Measurements from ENCODE around the gene STRBP. TPM values are rescaled to one million over a fixed set of nuclear protein-coding genes. Genes with fewer than 3 reads are reported as not detected.

STRBP gene
- total and polyA plus RNA-seq, 4 experiments from 2014 or later = 17.5 to 23.8 (median 21.3) TPM

DNA sequence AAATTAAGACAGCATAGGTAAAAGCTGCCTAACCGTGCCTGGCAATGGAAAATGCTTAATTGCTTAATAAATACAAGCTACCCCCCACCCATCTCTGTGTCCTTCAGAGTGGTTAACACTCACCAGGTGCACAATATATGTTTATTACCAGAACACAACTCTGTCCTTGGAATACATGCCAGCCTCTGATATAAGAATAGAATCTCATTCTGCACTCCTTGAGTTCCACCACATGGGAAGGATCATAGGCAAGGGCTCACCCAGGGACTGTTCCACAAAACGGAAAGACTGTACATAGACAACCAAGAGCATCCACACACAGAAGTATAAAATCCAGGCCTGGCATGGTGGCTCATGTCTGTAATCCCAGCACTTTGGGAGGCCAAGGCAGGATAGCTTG is 91.4 kb downstream of the STRBP start:
- Mint-ChIP-seq H3K4me3 (no peak overlapping the region), H3K36me3 (peaks cover 30 to 39% of the 10 kb centered on the region in 2 donors), H3K27me3 (no peaks in the 10 kb centered on the region), H3K9me3 (no peaks in the 10 kb centered on the region), H3K4me1 (peaks cover 0 to 6% (median 2%) of the 10 kb centered on the region in 4 donors), H3K27ac (no peak overlapping the region)
- H3K4me1 ChIP-seq (ENCODE audit: insufficient read depth, low read length) = no peaks in the 10 kb centered on the region
- H3K27ac ChIP-seq (ENCODE audit: low read depth, low read length) = no peak overlapping the region
- ChIA-PET CTCF (ENCODE audit: partially characterized antibody) (no interaction called here), POLR2A (ENCODE audit: partially characterized antibody) (no interaction called here)
- intact Hi-C loops (cut with micrococcal nuclease) = no loop called here
- DNase-seq = no peak
- peaks cover 6% of the 10 kb centered on the region for H3K36me3 ChIP-seq (ENCODE audit: insufficient read depth, low read length)
- H3K4me3 ChIP-seq (ENCODE audit: low read length in 2 of 2) = no peak overlapping the region
- H3K9me3 ChIP-seq (ENCODE audit: control insufficient read depth in 1 of 2, low read length in 2 of 2) = no peaks in the 10 kb centered on the region
- no peaks in the 10 kb centered on the region for H3K27me3 ChIP-seq (ENCODE audit: insufficient read depth, low read length)

DNA sequence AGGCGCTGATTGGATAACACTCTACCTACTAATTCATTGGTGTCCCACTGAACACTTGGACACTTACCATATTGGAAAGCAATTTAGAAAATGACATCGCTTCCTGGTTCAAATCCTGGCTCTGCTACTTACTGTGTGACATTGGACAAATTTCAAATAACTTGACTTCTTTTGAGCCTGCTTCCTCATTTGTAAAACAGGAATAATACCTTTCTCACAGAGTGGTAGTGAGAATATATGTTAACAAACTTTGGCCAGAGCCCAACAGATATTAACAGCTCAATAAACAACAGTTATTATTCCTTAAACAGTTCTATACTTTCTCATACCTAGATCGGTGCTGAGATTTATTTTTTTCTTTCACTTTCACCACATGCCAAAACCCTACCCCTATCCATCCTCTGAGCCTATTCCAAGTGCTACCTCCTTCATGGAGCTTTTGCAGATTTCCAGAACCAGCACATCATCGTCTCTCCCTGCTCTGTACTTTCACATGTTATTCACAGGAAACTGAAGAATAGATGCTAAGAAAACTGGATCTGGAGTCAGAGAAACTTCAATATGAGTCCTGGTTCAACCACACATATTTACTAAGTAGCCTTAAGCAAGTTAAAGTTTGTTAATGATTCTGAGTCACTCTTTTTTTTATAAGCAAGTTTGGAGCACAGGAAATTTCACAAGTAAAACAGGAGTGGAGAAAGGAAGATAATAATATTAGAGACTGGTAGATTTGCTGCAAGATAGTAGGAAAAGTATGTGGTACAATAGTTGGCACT is 92.3 kb downstream of the STRBP start:
- peaks cover 0 to 6% (median 2%) of the 10 kb centered on the region in 4 donors for H3K4me1 Mint-ChIP-seq
- POLR2A ChIA-PET (ENCODE audit: partially characterized antibody) = no interaction called here
- no peak overlapping the region for H3K4me3 Mint-ChIP-seq
- DNase-seq = no peak
- no peak overlapping the region for H3K4me3 ChIP-seq (ENCODE audit: low read length in 2 of 2)
- no peak overlapping the region for H3K27ac ChIP-seq (ENCODE audit: low read depth, low read length)
- H3K27me3 Mint-ChIP-seq = no peaks in the 10 kb centered on the region
- peaks cover 6% of the 10 kb centered on the region for H3K36me3 ChIP-seq (ENCODE audit: insufficient read depth, low read length)
- H3K27me3 ChIP-seq (ENCODE audit: insufficient read depth, low read length) = no peaks in the 10 kb centered on the region
- no peaks in the 10 kb centered on the region for H3K9me3 ChIP-seq (ENCODE audit: control insufficient read depth in 1 of 2, low read length in 2 of 2)
- CTCF ChIA-PET (ENCODE audit: partially characterized antibody) = no interaction called here
- H3K27ac Mint-ChIP-seq = peak overlapping the region in 1 of 7 donors; percentile 37
- H3K36me3 Mint-ChIP-seq = peaks cover 31 to 46% of the 10 kb centered on the region in 2 donors
- no peaks in the 10 kb centered on the region for H3K9me3 Mint-ChIP-seq
- intact Hi-C loops (cut with micrococcal nuclease) = no loop called here
- no peaks in the 10 kb centered on the region for H3K4me1 ChIP-seq (ENCODE audit: insufficient read depth, low read length)

GRCh38 chr9:123174887-123175518 is 93.4 kb downstream of the STRBP start:
- H3K27ac Mint-ChIP-seq = no peak overlapping the region
- no peak overlapping the region for H3K4me3 ChIP-seq (ENCODE audit: low read length in 2 of 2)
- ChIA-PET POLR2A (ENCODE audit: partially characterized antibody) (no interaction called here), CTCF (ENCODE audit: partially characterized antibody) (interaction anchor here (1.4 kb wide), 1 partner anchor 175 kb away, joined by 4 read pairs; no protein-coding TSS in a partner anchor)
- no peak for DNase-seq
- no peaks in the 10 kb centered on the region for H3K9me3 ChIP-seq (ENCODE audit: control insufficient read depth in 1 of 2, low read length in 2 of 2)
- no peaks in the 10 kb centered on the region for H3K27me3 ChIP-seq (ENCODE audit: insufficient read depth, low read length)
- peaks cover 6% of the 10 kb centered on the region for H3K36me3 ChIP-seq (ENCODE audit: insufficient read depth, low read length)
- intact Hi-C loops (cut with micrococcal nuclease) = no loop called here
- H3K27me3 Mint-ChIP-seq = no peaks in the 10 kb centered on the region
- H3K4me1 Mint-ChIP-seq = peaks cover 0 to 6% (median 2%) of the 10 kb centered on the region in 4 donors
- H3K27ac ChIP-seq (ENCODE audit: low read depth, low read length) = no peak overlapping the region
- H3K36me3 Mint-ChIP-seq = peaks cover 26 to 44% of the 10 kb centered on the region in 2 donors
- H3K9me3 Mint-ChIP-seq = no peaks in the 10 kb centered on the region
- H3K4me1 ChIP-seq (ENCODE audit: insufficient read depth, low read length) = no peaks in the 10 kb centered on the region
- no peak overlapping the region for H3K4me3 Mint-ChIP-seq

- Mint-ChIP-seq H3K9me3 (no peaks in the 10 kb centered on the region), H3K36me3 (peaks cover 24 to 44% of the 10 kb centered on the region in 2 donors), H3K4me1 (peaks cover 0 to 6% (median 2%) of the 10 kb centered on the region in 4 donors), H3K4me3 (no peak overlapping the region), H3K27ac (no peak overlapping the region), H3K27me3 (no peaks in the 10 kb centered on the region)
- ChIA-PET CTCF (ENCODE audit: partially characterized antibody) (interaction anchor here (1.4 kb wide), 1 partner anchor 176 kb away, joined by 4 read pairs; no protein-coding TSS in a partner anchor), POLR2A (ENCODE audit: partially characterized antibody) (no interaction called here)
- Histone ChIP-seq H3K36me3 (ENCODE audit: insufficient read depth, low read length) (peaks cover 4% of the 10 kb centered on the region), H3K9me3 (ENCODE audit: control insufficient read depth in 1 of 2, low read length in 2 of 2) (no peaks in the 10 kb centered on the region), H3K4me3 (ENCODE audit: low read length in 2 of 2) (no peak overlapping the region), H3K27me3 (ENCODE audit: insufficient read depth, low read length) (no peaks in the 10 kb centered on the region), H3K27ac (ENCODE audit: low read depth, low read length) (no peak overlapping the region), H3K4me1 (ENCODE audit: insufficient read depth, low read length) (no peaks in the 10 kb centered on the region)
- intact Hi-C loops (cut with micrococcal nuclease) = no loop called here
- no peak for DNase-seq
Observed at GRCh38 chr9:123174079-123174478, 94.3 kb downstream of the STRBP start.

- no peaks in the 10 kb centered on the region for H3K9me3 Mint-ChIP-seq
- intact Hi-C loops (cut with micrococcal nuclease) = no loop called here
- no peaks in the 10 kb centered on the region for H3K4me1 Mint-ChIP-seq
- peaks cover 16 to 44% of the 10 kb centered on the region in 2 donors for H3K36me3 Mint-ChIP-seq
- Histone ChIP-seq H3K4me3 (ENCODE audit: low read length in 2 of 2) (no peak overlapping the region), H3K9me3 (ENCODE audit: control insufficient read depth in 1 of 2, low read length in 2 of 2) (no peaks in the 10 kb centered on the region), H3K4me1 (ENCODE audit: insufficient read depth, low read length) (no peaks in the 10 kb centered on the region), H3K27me3 (ENCODE audit: insufficient read depth, low read length) (no peaks in the 10 kb centered on the region), H3K27ac (ENCODE audit: low read depth, low read length) (no peak overlapping the region), H3K36me3 (ENCODE audit: insufficient read depth, low read length) (no peaks in the 10 kb centered on the region)
- POLR2A ChIA-PET (ENCODE audit: partially characterized antibody) = no interaction called here
- H3K27me3 Mint-ChIP-seq = no peaks in the 10 kb centered on the region
- CTCF ChIA-PET (ENCODE audit: partially characterized antibody) = no interaction called here
- H3K4me3 Mint-ChIP-seq = no peak overlapping the region
- DNase-seq = no peak
- no peak overlapping the region for H3K27ac Mint-ChIP-seq
Observed at GRCh38 chr9:123169926-123170325, 98.5 kb downstream of the STRBP start.

- ChIA-PET POLR2A (ENCODE audit: partially characterized antibody) (no interaction called here), CTCF (ENCODE audit: partially characterized antibody) (no interaction called here)
- Histone ChIP-seq H3K4me1 (ENCODE audit: insufficient read depth, low read length) (no peaks in the 10 kb centered on the region), H3K27ac (ENCODE audit: low read depth, low read length) (no peak overlapping the region), H3K36me3 (ENCODE audit: insufficient read depth, low read length) (no peaks in the 10 kb centered on the region), H3K4me3 (ENCODE audit: low read length in 2 of 2) (no peak overlapping the region), H3K27me3 (ENCODE audit: insufficient read depth, low read length) (no peaks in the 10 kb centered on the region), H3K9me3 (ENCODE audit: control insufficient read depth in 1 of 2, low read length in 2 of 2) (no peaks in the 10 kb centered on the region)
- Mint-ChIP-seq H3K4me3 (no peak overlapping the region), H3K4me1 (no peaks in the 10 kb centered on the region), H3K9me3 (no peaks in the 10 kb centered on the region), H3K27ac (no peak overlapping the region), H3K36me3 (peaks cover 13 to 34% of the 10 kb centered on the region in 2 donors), H3K27me3 (no peaks in the 10 kb centered on the region)
- no peak for DNase-seq
- intact Hi-C loops (cut with micrococcal nuclease) = no loop called here
Observed at GRCh38 chr9:123168586-123168985, 99.8 kb downstream of the STRBP start.

- Mint-ChIP-seq H3K27me3 (no peaks in the 10 kb centered on the region), H3K27ac (no peak overlapping the region), H3K9me3 (no peaks in the 10 kb centered on the region), H3K36me3 (peaks cover 10 to 30% of the 10 kb centered on the region in 2 donors), H3K4me1 (no peaks in the 10 kb centered on the region), H3K4me3 (no peak overlapping the region)
- intact Hi-C loops (cut with micrococcal nuclease) = no loop called here
- ChIA-PET CTCF (ENCODE audit: partially characterized antibody) (interaction anchor here (1.2 kb wide), 1 partner anchor 39 kb away, joined by 4 read pairs; no protein-coding TSS in a partner anchor), POLR2A (ENCODE audit: partially characterized antibody) (no interaction called here)
- no peaks in the 10 kb centered on the region for H3K36me3 ChIP-seq (ENCODE audit: insufficient read depth, low read length)
- H3K4me3 ChIP-seq (ENCODE audit: low read length in 2 of 2) = no peak overlapping the region
- H3K27ac ChIP-seq (ENCODE audit: low read depth, low read length) = no peak overlapping the region
- no peaks in the 10 kb centered on the region for H3K27me3 ChIP-seq (ENCODE audit: insufficient read depth, low read length)
- DNase-seq = no peak
- no peaks in the 10 kb centered on the region for H3K9me3 ChIP-seq (ENCODE audit: control insufficient read depth in 1 of 2, low read length in 2 of 2)
- no peaks in the 10 kb centered on the region for H3K4me1 ChIP-seq (ENCODE audit: insufficient read depth, low read length)
Observed at GRCh38 chr9:123167474-123167873, 100.9 kb downstream of the STRBP start.

Data from CD4-positive, alpha-beta memory T cell (primary cell).